Neuronal stem cell (in vitro differentiated cells): ENCODE data around the gene RPP25L.

Experiments used
- DNase-seq: peaks from one replicate; pipeline ENCODE4 v3.0.0-alpha.2; 2013; ENCODE audit warnings: low spot score
- H2AFZ ChIP-seq: one replicate; pipeline ENCODE4 v1.6.1; 2013; ENCODE audit warnings: mild to moderate bottlenecking, low read length, inconsistent platforms
- H2AK5ac ChIP-seq: 2 replicates; pipeline ENCODE4 v1.6.1; 2013; ENCODE audit warnings: low read depth, mild to moderate bottlenecking, inconsistent platforms, low read length, moderate library complexity, mixed read lengths
- H2BK120ac ChIP-seq: 2 replicates; pipeline ENCODE4 v1.6.1; 2013; ENCODE audit warnings: low read depth, mild to moderate bottlenecking, inconsistent platforms, low read length, moderate library complexity, mixed read lengths
- H2BK12ac ChIP-seq: one replicate; pipeline ENCODE4 v1.6.1; 2013; ENCODE audit warnings: low read length, inconsistent platforms
- H2BK15ac ChIP-seq: 2 replicates; pipeline ENCODE4 v1.6.1; 2013; ENCODE audit warnings: mild to moderate bottlenecking, low read length, inconsistent platforms, mixed read lengths
- H2BK5ac ChIP-seq: one replicate; pipeline ENCODE4 v1.6.1; 2013; ENCODE audit warnings: inconsistent platforms, mild to moderate bottlenecking, low read length, moderate library complexity
- H3K14ac ChIP-seq: one replicate; pipeline ENCODE4 v1.6.1; 2013; ENCODE audit warnings: low read length, inconsistent platforms
- H3K18ac ChIP-seq: 2 replicates; pipeline ENCODE4 v1.6.1; 2013; ENCODE audit warnings: low read length, inconsistent platforms
- H3K23ac ChIP-seq: 2 replicates; pipeline ENCODE4 v1.6.1; 2013; ENCODE audit warnings: low read depth, mild to moderate bottlenecking, mixed read lengths, low read length, inconsistent platforms; ENCODE audit not compliant: poor library complexity
- H3K27ac ChIP-seq: replicated peaks from 3 replicates; pipeline ENCODE4 v1.5.1; 2013; ENCODE audit warnings: low read length, inconsistent platforms
- H3K27me3 ChIP-seq, 3 experiments: 2 replicates each; pipeline ENCODE4 v1.6.1; 2013; ENCODE audit warnings: low read length in 3 of 3, mild to moderate bottlenecking in 2 of 3, inconsistent platforms in 1 of 3, low read depth in 1 of 3, mixed read lengths in 1 of 3, moderate library complexity in 1 of 3; ENCODE audit not compliant: control insufficient read depth in 3 of 3, insufficient read depth in 3 of 3
- H3K36me3 ChIP-seq, 2 donors: replicated peaks in 1 of 2; 2 replicates each; pipeline ENCODE4 v1.6.1; 2013; ENCODE audit warnings: low read length in 2 of 2; ENCODE audit not compliant: control insufficient read depth in 2 of 2, insufficient read depth in 2 of 2
- H3K4ac ChIP-seq: 2 replicates; pipeline ENCODE4 v1.6.1; 2013; ENCODE audit warnings: inconsistent platforms, mild to moderate bottlenecking, low read length, moderate library complexity
- H3K4me1 ChIP-seq, 2 donors: 1 replicate in 1 of 2; 2 replicates in 1 of 2; pipeline ENCODE4 v1.6.1; 2013; ENCODE audit warnings: low read length in 2 of 2, low read depth in 1 of 2; ENCODE audit not compliant: control insufficient read depth in 2 of 2, insufficient read depth in 1 of 2
- H3K4me2 ChIP-seq: one replicate; pipeline ENCODE4 v1.6.1; 2013; ENCODE audit warnings: mild to moderate bottlenecking, low read length, inconsistent platforms; ENCODE audit not compliant: insufficient read depth, poor library complexity, severe bottlenecking
- H3K4me3 ChIP-seq, 2 donors: 2 replicates each; pipeline ENCODE4 v1.5.1; 2013; ENCODE audit warnings: low read length in 2 of 2, mild to moderate bottlenecking in 2 of 2, inconsistent platforms in 1 of 2, moderate library complexity in 1 of 2
- H3K79me1 ChIP-seq: one replicate; pipeline ENCODE4 v1.6.1; 2013; ENCODE audit warnings: low read depth, mild to moderate bottlenecking, inconsistent platforms, low read length, moderate library complexity
- H3K9ac ChIP-seq: one replicate; pipeline ENCODE4 v1.6.1; 2013; ENCODE audit warnings: mild to moderate bottlenecking, low read depth, low read length, inconsistent platforms; ENCODE audit not compliant: poor library complexity
- H3K9me3 ChIP-seq, 2 donors: replicated peaks in 1 of 2; 2 replicates each; pipeline versions ENCODE3 to v1.6.1; 2013; ENCODE audit warnings: low read length in 2 of 2, mild to moderate bottlenecking in 2 of 2, inconsistent platforms in 1 of 2, low read depth in 1 of 2, mixed read lengths in 1 of 2, moderate library complexity in 1 of 2; ENCODE audit not compliant: control insufficient read depth in 2 of 2, insufficient read depth in 1 of 2
- H4K8ac ChIP-seq: one replicate; pipeline ENCODE4 v1.6.1; 2013; ENCODE audit warnings: low read depth, mild to moderate bottlenecking, inconsistent platforms, low read length, moderate library complexity
- H4K91ac ChIP-seq: one replicate; pipeline ENCODE4 v1.6.1; 2013; ENCODE audit warnings: low read length, low read depth, mild to moderate bottlenecking, inconsistent platforms; ENCODE audit not compliant: poor library complexity
- WGBS, 2 donors: extraction: QIAGEN DNeasy Blood & Tissue Kit; methylation state at CpG; one replicate each; pipeline ENCODE4 v1.1.7; 2013; ENCODE audit warnings: missing lambda C conversion rate in 2 of 2, mixed read lengths in 1 of 2; ENCODE audit not compliant: insufficient read length in 2 of 2, insufficient replicate concordance in 1 of 2; ENCODE audit errors: extremely low coverage in 2 of 2; 5-methylcytosine and 5-hydroxymethylcytosine counted together

The RPP25L gene

DNA sequence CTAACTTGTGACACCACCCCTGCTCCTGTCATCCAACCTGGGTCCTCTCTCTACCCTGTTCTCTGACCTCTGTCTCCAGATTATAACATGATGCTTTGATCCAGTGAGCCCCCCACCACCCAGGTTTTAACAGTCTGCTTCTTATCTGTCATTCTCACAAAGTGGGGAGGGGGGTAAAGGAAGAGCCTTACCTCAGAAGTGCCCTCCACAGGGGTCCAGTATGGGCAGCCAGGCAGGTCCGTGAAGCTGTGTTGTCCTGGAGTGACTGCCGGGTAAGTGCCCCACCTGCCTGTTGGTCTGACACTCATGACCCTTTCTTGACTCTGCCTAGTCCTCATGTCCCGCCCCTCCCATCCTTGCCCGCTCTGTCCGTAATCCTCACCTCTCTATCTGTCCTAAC lies 43.5 kb upstream of the RPP25L start:
- no peak for DNase-seq
- no peak overlapping the region for H3K4me3 ChIP-seq
- H3K23ac ChIP-seq: no peak overlapping the region
- H3K36me3 ChIP-seq: peaks cover 0 to under 1% of the 10 kb centered on the region in 2 donors
- no peak overlapping the region for H3K4ac ChIP-seq
- H3K9me3 ChIP-seq: no peaks in the 10 kb centered on the region
- peaks cover 30 to 31% of the 10 kb centered on the region in 2 donors for H3K4me1 ChIP-seq
- no peak overlapping the region for H3K27ac ChIP-seq
- H4K8ac ChIP-seq: no peak overlapping the region
- H2AFZ ChIP-seq: no peak overlapping the region
- H3K79me1 ChIP-seq: peaks cover 1% of the 10 kb centered on the region
- H3K14ac ChIP-seq: no peak overlapping the region
- H2BK5ac ChIP-seq: peak overlapping the region; percentile 12
- H2BK15ac ChIP-seq: no peak overlapping the region
- no peak overlapping the region for H3K18ac ChIP-seq
- no peak overlapping the region for H3K9ac ChIP-seq
- no CpG with 5 or more reads among the region's 5 CpGs for WGBS, 2 donors
- H4K91ac ChIP-seq: no peak overlapping the region
- no peak overlapping the region for H2BK12ac ChIP-seq
- H2BK120ac ChIP-seq: no peak overlapping the region
- no peaks in the 10 kb centered on the region for H3K27me3 ChIP-seq
- H3K4me2 ChIP-seq: no peak overlapping the region
- H2AK5ac ChIP-seq: no peak overlapping the region

- Histone ChIP-seq H3K4me1 (peaks cover 30 to 31% of the 10 kb centered on the region in 2 donors), H3K79me1 (peaks cover 1% of the 10 kb centered on the region), H2BK120ac (peak overlapping the region; percentile 32), H3K9me3 (no peaks in the 10 kb centered on the region), H3K4me3 (no peak overlapping the region), H3K9ac (no peak overlapping the region), H4K8ac (no peak overlapping the region), H2AFZ (no peak overlapping the region), H3K14ac (no peak overlapping the region), H2BK12ac (no peak overlapping the region), H4K91ac (no peak overlapping the region), H3K36me3 (peaks cover 4 to 8% of the 10 kb centered on the region in 2 donors), H2BK15ac (peak overlapping the region; percentile 80), H3K4me2 (no peak overlapping the region), H3K27ac (peak overlapping the region; percentile 19), H3K23ac (no peak overlapping the region), H2AK5ac (peak overlapping the region; percentile 77), H3K18ac (peak overlapping the region; percentile 33), H2BK5ac (peak overlapping the region; percentile 49), H3K4ac (no peak overlapping the region), H3K27me3 (no peaks in the 10 kb centered on the region)
- WGBS, 2 donors: no CpG with 5 or more reads among the region's 11 CpGs
- DNase-seq: no peak
Observed at GRCh38 chr9:34654323-34655051, 42.6 kb upstream of the RPP25L start.

GRCh38 chr9:34653151-34654072 lies 41.5 kb upstream of the RPP25L start:
- peak overlapping the region; percentile 20 for H3K4me2 ChIP-seq
- H2BK5ac ChIP-seq: peak overlapping the region; percentile 49
- H2BK12ac ChIP-seq: peak overlapping the region; percentile 23
- H4K8ac ChIP-seq: no peak overlapping the region
- peaks cover 1% of the 10 kb centered on the region for H3K79me1 ChIP-seq
- H3K4me1 ChIP-seq: peaks cover 30 to 31% of the 10 kb centered on the region in 2 donors
- H3K4ac ChIP-seq: no peak overlapping the region
- no peak for DNase-seq
- no CpG with 5 or more reads among the region's 11 CpGs for WGBS, 2 donors
- peak overlapping the region; percentile 80 for H2BK15ac ChIP-seq
- H2AK5ac ChIP-seq: peak overlapping the region; percentile 77
- H3K27ac ChIP-seq: peak overlapping the region; percentile 19
- no peak overlapping the region for H3K23ac ChIP-seq
- H3K4me3 ChIP-seq: peak overlapping the region in 1 of 2 donors; percentile 8
- peak overlapping the region; percentile 81 for H3K9ac ChIP-seq
- peak overlapping the region; percentile 36 for H2AFZ ChIP-seq
- H3K14ac ChIP-seq: peak overlapping the region; percentile 5
- peak overlapping the region; percentile 32 for H2BK120ac ChIP-seq
- no peaks in the 10 kb centered on the region for H3K9me3 ChIP-seq
- H3K36me3 ChIP-seq: peaks cover 15 to 18% of the 10 kb centered on the region in 2 donors
- H3K27me3 ChIP-seq: no peaks in the 10 kb centered on the region
- H3K18ac ChIP-seq: peak overlapping the region; percentile 92
- no peak overlapping the region for H4K91ac ChIP-seq

GRCh38 chr9:34652602-34653000 lies 40.7 kb upstream of the RPP25L start:
- Histone ChIP-seq H4K8ac (no peak overlapping the region), H3K36me3 (peaks cover 19 to 23% of the 10 kb centered on the region in 2 donors), H2BK120ac (no peak overlapping the region), H3K23ac (no peak overlapping the region), H3K4me1 (peaks cover 34 to 35% of the 10 kb centered on the region in 2 donors), H3K14ac (peak overlapping the region; percentile 39), H3K9ac (no peak overlapping the region), H4K91ac (peak overlapping the region; percentile 94), H3K27ac (peak overlapping the region; percentile 29), H2AK5ac (peak overlapping the region; percentile 31), H3K18ac (peak overlapping the region; percentile 56), H3K4me2 (no peak overlapping the region), H2AFZ (peak overlapping the region; percentile 36), H3K4me3 (peak overlapping the region; percentile 50 to 68), H3K79me1 (peaks cover 1% of the 10 kb centered on the region), H3K27me3 (no peaks in the 10 kb centered on the region), H3K9me3 (no peaks in the 10 kb centered on the region), H3K4ac (no peak overlapping the region), H2BK15ac (no peak overlapping the region), H2BK12ac (peak overlapping the region; percentile 77), H2BK5ac (no peak overlapping the region)
- DNase-seq: no peak
- no CpG with 5 or more reads among the region's 5 CpGs for WGBS, 2 donors
